GM12878 (cell line): ENCODE data around the gene PRKCE. TPM values are rescaled to one million over a fixed set of nuclear protein-coding genes. Genes with fewer than 3 reads are reported as not detected.
A peak's percentile ranks its signal among the peaks of the same experiment; 100 is the strongest.

Source experiments
- ASH2L ChIP-seq: fragments of 300-600, 200-600 bp; sonication (generic); IDR thresholded peaks from 2 replicates; pipeline ENCODE4 v1.6.1; 2017; ENCODE audit warnings: low read depth, mild to moderate bottlenecking, borderline replicate concordance
- BHLHE40 ChIP-seq, 2 experiments: fragments of 450-650 bp in 1 of 2; IDR thresholded peaks; 2 replicates each; pipeline ENCODE4 v1.6.1; 2011 to 2017; ENCODE audit warnings: low read depth in 2 of 2, borderline replicate concordance in 1 of 2, improper control_type of control experiment in 1 of 2, low read length in 1 of 2, mild to moderate bottlenecking in 1 of 2
- CEBPB ChIP-seq, 2 experiments: fragments of 150-350 bp in 1 of 2; IDR thresholded peaks; 2 replicates each; pipeline ENCODE4 v1.6.1; 2012 to 2014; ENCODE audit warnings: low read depth in 2 of 2, low read length in 2 of 2, borderline replicate concordance in 1 of 2, inconsistent platforms in 1 of 2
- EED ChIP-seq: sonication (generic); IDR thresholded peaks from 2 replicates; pipeline ENCODE4 v1.6.1; 2016; ENCODE audit warnings: antibody characterized with exemption, low read depth
- HCFC1 ChIP-seq: fragments of 150-350 bp; IDR thresholded peaks from 2 replicates; pipeline ENCODE4 v1.6.1; 2014; ENCODE audit warnings: low read length
- HDAC2 ChIP-seq: fragments of 200-600 bp; sonication (generic); IDR thresholded peaks from 2 replicates; pipeline ENCODE4 v1.6.1; 2017
- IKZF1 ChIP-seq: fragments of 450-650 bp; conservative IDR thresholded peaks from 2 replicates; pipeline ENCODE4 v1.6.1; 2017; ENCODE audit warnings: antibody characterized with exemption, mild to moderate bottlenecking
- MYB ChIP-seq: fragments of 150-350 bp; IDR thresholded peaks from 2 replicates; pipeline ENCODE4 v1.6.1; 2014; ENCODE audit warnings: mild to moderate bottlenecking, low read depth, low read length, borderline replicate concordance
- NBN ChIP-seq: fragments of 450-650 bp; IDR thresholded peaks from 2 replicates; pipeline ENCODE4 v1.6.1; 2016
- NFYA ChIP-seq: IDR thresholded peaks from 2 replicates; pipeline ENCODE4 v1.6.1; 2011; ENCODE audit warnings: low read depth, mild to moderate bottlenecking, low read length, improper control_type of control experiment, borderline replicate concordance
- POLR2AphosphoS5 ChIP-seq: IDR thresholded peaks from 2 replicates; pipeline ENCODE4 v1.6.1; 2011; ENCODE audit warnings: mild to moderate bottlenecking, low read length, inconsistent platforms
- RB1 ChIP-seq: fragments of 450-650 bp; formaldehyde crosslinking; IDR thresholded peaks from 2 replicates; pipeline ENCODE4 v1.6.1; 2017; ENCODE audit warnings: mild to moderate bottlenecking, borderline replicate concordance
- SIN3A ChIP-seq: IDR thresholded peaks from 2 replicates; pipeline ENCODE4 v1.6.1; 2012; ENCODE audit warnings: low read depth, low read length, improper control_type of control experiment
- SMAD5 ChIP-seq: IDR thresholded peaks from 2 replicates; pipeline ENCODE4 v1.6.1; 2016; ENCODE audit warnings: antibody characterized with exemption, low read depth
- SMARCA5 ChIP-seq: fragments of 450-650 bp; IDR thresholded peaks from 2 replicates; pipeline ENCODE4 v1.6.1; 2017; ENCODE audit warnings: mild to moderate bottlenecking
- SREBF1 ChIP-seq: IDR thresholded peaks from 2 replicates; pipeline ENCODE4 v1.6.1; 2012; ENCODE audit warnings: mild to moderate bottlenecking, low read length
- SRF ChIP-seq, 2 experiments: IDR thresholded peaks; 2 replicates each; pipeline ENCODE4 v1.6.1; 2011; ENCODE audit warnings: low read depth in 2 of 2, low read length in 2 of 2, mild to moderate bottlenecking in 1 of 2, moderate library complexity in 1 of 2
- TAF1 ChIP-seq: IDR thresholded peaks from 2 replicates; pipeline ENCODE4 v1.6.1; 2011; ENCODE audit warnings: mild to moderate bottlenecking, low read depth, low read length, borderline replicate concordance
- TARDBP ChIP-seq: IDR thresholded peaks from 2 replicates; pipeline ENCODE4 v1.6.1; 2016; ENCODE audit warnings: borderline replicate concordance
- TBL1XR1 ChIP-seq: IDR thresholded peaks from 2 replicates; pipeline ENCODE4 v1.6.1; 2012; ENCODE audit warnings: low read depth, low read length, improper control_type of control experiment
- TCF7 ChIP-seq: IDR thresholded peaks from 2 replicates; pipeline ENCODE4 v1.6.1; 2014; ENCODE audit warnings: antibody characterized with exemption, borderline replicate concordance
- YY1 ChIP-seq: IDR thresholded peaks from 2 replicates; pipeline ENCODE4 v1.6.1; 2011; ENCODE audit warnings: low read depth, mild to moderate bottlenecking, low read length
- ZNF207 ChIP-seq: fragments of 450-650 bp; IDR thresholded peaks from 2 replicates; pipeline ENCODE4 v1.6.1; 2014; ENCODE audit warnings: antibody characterized with exemption, mild to moderate bottlenecking, borderline replicate concordance
- ZNF384 ChIP-seq: IDR thresholded peaks from 2 replicates; pipeline ENCODE4 v1.6.1; 2012; ENCODE audit warnings: low read depth, mild to moderate bottlenecking, low read length, improper control_type of control experiment, borderline replicate concordance
- ZNF622 ChIP-seq: fragments of 450-650 bp; IDR thresholded peaks from 2 replicates; pipeline ENCODE4 v1.6.1; 2017; ENCODE audit warnings: mild to moderate bottlenecking, inconsistent platforms
- polyA plus RNA-seq, 11 experiments: library from polyadenylated mRNA; depleted of rRNA in 4 of 11; unstranded in 6 of 11; stranded (reverse) in 5 of 11; fragments of >200 nt; fragmentation: Nextera tagmentation in 4 of 11; fragmentation: Illumina TruSeq in 1 of 11; extraction: Ambion mirVana in 4 of 11; extraction: Trizol in 1 of 11; gene quantifications; 1 replicate in 1 of 11; 2 replicates in 10 of 11; pipeline versions ENCODE4 v1.2.1 to v1.2.3, GENCODE V29; 2011 to 2016; ENCODE audit warnings: inconsistent platforms in 2 of 11, missing spikeins in 2 of 11, low read depth in 1 of 11
- total RNA-seq, 4 experiments: library from RNA; depleted of rRNA in 3 of 4; stranded (reverse); fragments of >200 nt in 3 of 4; fragmentation: Illumina TruSeq in 1 of 4; extraction: Trizol in 1 of 4; gene quantifications; 2 replicates each; pipeline versions ENCODE4 v1.2.1 to v1.2.3, GENCODE V29; 2013 to 2021
- TF ChIP-seq, protein P1 (sequence below): fragments of 450-650 bp; conservative IDR thresholded peaks from 2 replicates; pipeline ENCODE4 v1.6.1; 2017; ENCODE audit warnings: mild to moderate bottlenecking, moderate library complexity
- TF ChIP-seq, protein P2 (sequence below): IDR thresholded peaks from 2 replicates; pipeline ENCODE4 v1.6.1; 2012; ENCODE audit warnings: low read length, inconsistent platforms
- TF ChIP-seq, protein P3 (sequence below): IDR thresholded peaks from 2 replicates; pipeline ENCODE4 v1.6.1; 2011; ENCODE audit warnings: borderline replicate concordance, low read depth, mild to moderate bottlenecking, moderate library complexity, low read length; ENCODE audit not compliant: insufficient read depth, poor library complexity, severe bottlenecking

The PRKCE gene
- total and polyA plus RNA-seq, 10 of the 15 experiments (the other 5 are each of a cell fraction or from before 2014, with no cell fraction given): 2.6 to 28.2 (median 11.3) TPM

DNA sequence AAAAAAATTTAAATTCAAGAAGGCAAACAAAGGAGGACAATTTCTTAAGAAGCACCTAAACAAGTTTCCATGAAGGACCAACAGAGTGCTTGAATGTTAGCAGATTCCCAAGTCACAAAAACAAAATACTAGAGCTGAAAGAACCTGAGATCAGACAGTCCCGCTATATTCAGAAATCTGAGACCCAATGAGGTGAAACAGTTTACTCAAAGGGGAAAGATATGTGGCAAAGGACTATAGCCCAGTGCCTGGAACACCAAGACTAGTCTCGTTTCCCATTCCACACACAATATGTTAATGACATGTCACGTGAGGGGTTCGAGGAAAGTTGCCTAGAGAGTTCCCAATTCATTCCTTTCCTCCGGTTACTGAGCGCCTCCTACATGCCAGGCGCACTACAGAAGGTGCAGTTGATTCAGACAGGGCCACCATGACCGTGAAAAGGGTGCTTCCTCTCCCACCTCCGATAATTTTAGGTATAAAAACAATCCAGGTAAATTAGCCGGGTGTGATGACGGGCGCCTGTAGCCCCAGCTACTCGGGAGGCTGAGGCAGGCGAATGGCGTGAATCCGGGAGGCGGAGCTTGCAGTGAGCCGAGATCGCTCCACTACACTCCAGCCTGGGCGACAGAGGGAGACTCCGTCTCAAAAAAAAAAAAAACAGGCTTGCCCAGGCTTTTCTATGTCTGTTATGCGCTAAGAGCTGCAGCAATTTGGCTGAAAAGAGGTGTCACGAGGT is 41.0 kb upstream of the PRKCE start (continued):
- TF ChIP-seq NFYA: no peak
- no peak for TF ChIP-seq CEBPB (IDR thresholded peaks at IDR 0.05; ENCODE audit: borderline replicate concordance in 1 of 2, low read depth in 2 of 2, low read length in 2 of 2)
- 0 out of 2 replicates have a peak, but pooled peaks have one; percentile 28 for TF ChIP-seq EED
- TF ChIP-seq, protein P1, sequence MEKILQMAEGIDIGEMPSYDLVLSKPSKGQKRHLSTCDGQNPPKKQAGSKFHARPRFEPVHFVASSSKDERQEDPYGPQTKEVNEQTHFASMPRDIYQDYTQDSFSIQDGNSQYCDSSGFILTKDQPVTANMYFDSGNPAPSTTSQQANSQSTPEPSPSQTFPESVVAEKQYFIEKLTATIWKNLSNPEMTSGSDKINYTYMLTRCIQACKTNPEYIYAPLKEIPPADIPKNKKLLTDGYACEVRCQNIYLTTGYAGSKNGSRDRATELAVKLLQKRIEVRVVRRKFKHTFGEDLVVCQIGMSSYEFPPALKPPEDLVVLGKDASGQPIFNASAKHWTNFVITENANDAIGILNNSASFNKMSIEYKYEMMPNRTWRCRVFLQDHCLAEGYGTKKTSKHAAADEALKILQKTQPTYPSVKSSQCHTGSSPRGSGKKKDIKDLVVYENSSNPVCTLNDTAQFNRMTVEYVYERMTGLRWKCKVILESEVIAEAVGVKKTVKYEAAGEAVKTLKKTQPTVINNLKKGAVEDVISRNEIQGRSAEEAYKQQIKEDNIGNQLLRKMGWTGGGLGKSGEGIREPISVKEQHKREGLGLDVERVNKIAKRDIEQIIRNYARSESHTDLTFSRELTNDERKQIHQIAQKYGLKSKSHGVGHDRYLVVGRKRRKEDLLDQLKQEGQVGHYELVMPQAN: no peak; the same call in 1 of the 2 replicates
- no peak for TF ChIP-seq TARDBP
- no peak; the same call in 1 of the 2 replicates for TF ChIP-seq SMAD5
- 0 out of 2 replicates have a peak, but pooled peaks have one; percentile 22 for TF ChIP-seq ZNF207
- no peak for TF ChIP-seq YY1
- 0 out of 2 replicates have a peak, but pooled peaks have one; percentile 43 for TF ChIP-seq POLR2AphosphoS5
- TF ChIP-seq TBL1XR1: no peak
- TF ChIP-seq ZNF384: peak; percentile 32; the same call in 1 of the 2 replicates
- peak; percentile 78 for TF ChIP-seq NBN
- TF ChIP-seq TCF7: no peak
- no peak for TF ChIP-seq SREBF1
- TF ChIP-seq RB1: no peak
- TF ChIP-seq ZNF622: no peak
- TF ChIP-seq TAF1: no peak
- 0 out of 2 replicates have a peak, but pooled peaks have one; percentile 3 for TF ChIP-seq SIN3A
- no peak for TF ChIP-seq HDAC2
- TF ChIP-seq HCFC1: no peak
- TF ChIP-seq, protein P2, sequence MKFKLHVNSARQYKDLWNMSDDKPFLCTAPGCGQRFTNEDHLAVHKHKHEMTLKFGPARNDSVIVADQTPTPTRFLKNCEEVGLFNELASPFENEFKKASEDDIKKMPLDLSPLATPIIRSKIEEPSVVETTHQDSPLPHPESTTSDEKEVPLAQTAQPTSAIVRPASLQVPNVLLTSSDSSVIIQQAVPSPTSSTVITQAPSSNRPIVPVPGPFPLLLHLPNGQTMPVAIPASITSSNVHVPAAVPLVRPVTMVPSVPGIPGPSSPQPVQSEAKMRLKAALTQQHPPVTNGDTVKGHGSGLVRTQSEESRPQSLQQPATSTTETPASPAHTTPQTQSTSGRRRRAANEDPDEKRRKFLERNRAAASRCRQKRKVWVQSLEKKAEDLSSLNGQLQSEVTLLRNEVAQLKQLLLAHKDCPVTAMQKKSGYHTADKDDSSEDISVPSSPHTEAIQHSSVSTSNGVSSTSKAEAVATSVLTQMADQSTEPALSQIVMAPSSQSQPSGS: no peak
- no peak for TF ChIP-seq MYB
- TF ChIP-seq ASH2L: no peak
- TF ChIP-seq IKZF1: 0 out of 2 replicates have a peak, but pooled peaks have one; percentile 8
- peak; percentile 81 to 91 for TF ChIP-seq BHLHE40 (IDR thresholded peaks at IDR 0.05; ENCODE audit: borderline replicate concordance in 1 of 2, low read depth in 2 of 2, low read length in 1 of 2)
- peak; percentile 42; the same call in 1 of the 2 replicates for TF ChIP-seq SMARCA5
- no peak for TF ChIP-seq SRF (IDR thresholded peaks at IDR 0.05; ENCODE audit: low read depth in 2 of 2, low read length in 2 of 2)
- TF ChIP-seq, protein P3, sequence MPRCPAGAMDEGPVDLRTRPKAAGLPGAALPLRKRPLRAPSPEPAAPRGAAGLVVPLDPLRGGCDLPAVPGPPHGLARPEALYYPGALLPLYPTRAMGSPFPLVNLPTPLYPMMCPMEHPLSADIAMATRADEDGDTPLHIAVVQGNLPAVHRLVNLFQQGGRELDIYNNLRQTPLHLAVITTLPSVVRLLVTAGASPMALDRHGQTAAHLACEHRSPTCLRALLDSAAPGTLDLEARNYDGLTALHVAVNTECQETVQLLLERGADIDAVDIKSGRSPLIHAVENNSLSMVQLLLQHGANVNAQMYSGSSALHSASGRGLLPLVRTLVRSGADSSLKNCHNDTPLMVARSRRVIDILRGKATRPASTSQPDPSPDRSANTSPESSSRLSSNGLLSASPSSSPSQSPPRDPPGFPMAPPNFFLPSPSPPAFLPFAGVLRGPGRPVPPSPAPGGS: no peak
